T-helper 1 cell treated with Interleukin-12 subunit alpha and Interleukin-12 subunit beta and Interleukin-4 antibody, amounts not matched to agents 30 μg/mL and 1 μg/mL, for 36 hours (primary cell): ENCODE data around the gene ANKRD13B.

Source experiments
- H3K27ac Mint-ChIP-seq: one replicate; pipeline ENCODE4 v1.8.0; 2021; ENCODE audit warnings: mild to moderate bottlenecking, mixed read lengths
- H3K27me3 Mint-ChIP-seq: one replicate; pipeline ENCODE4 v1.8.0; 2021; ENCODE audit warnings: low read depth, mixed read lengths
- H3K36me3 Mint-ChIP-seq: one replicate; pipeline ENCODE4 v1.8.0; 2021; ENCODE audit warnings: low read depth, mixed read lengths
- H3K4me1 Mint-ChIP-seq: one replicate; pipeline ENCODE4 v1.8.0; 2021; ENCODE audit warnings: low read depth, mixed read lengths
- H3K4me3 Mint-ChIP-seq: one replicate; pipeline ENCODE4 v1.8.0; 2021; ENCODE audit warnings: mild to moderate bottlenecking, moderate library complexity, mixed read lengths
- H3K9me3 Mint-ChIP-seq: one replicate; pipeline ENCODE4 v1.8.0; 2021; ENCODE audit warnings: mixed read lengths

The ANKRD13B gene

DNA sequence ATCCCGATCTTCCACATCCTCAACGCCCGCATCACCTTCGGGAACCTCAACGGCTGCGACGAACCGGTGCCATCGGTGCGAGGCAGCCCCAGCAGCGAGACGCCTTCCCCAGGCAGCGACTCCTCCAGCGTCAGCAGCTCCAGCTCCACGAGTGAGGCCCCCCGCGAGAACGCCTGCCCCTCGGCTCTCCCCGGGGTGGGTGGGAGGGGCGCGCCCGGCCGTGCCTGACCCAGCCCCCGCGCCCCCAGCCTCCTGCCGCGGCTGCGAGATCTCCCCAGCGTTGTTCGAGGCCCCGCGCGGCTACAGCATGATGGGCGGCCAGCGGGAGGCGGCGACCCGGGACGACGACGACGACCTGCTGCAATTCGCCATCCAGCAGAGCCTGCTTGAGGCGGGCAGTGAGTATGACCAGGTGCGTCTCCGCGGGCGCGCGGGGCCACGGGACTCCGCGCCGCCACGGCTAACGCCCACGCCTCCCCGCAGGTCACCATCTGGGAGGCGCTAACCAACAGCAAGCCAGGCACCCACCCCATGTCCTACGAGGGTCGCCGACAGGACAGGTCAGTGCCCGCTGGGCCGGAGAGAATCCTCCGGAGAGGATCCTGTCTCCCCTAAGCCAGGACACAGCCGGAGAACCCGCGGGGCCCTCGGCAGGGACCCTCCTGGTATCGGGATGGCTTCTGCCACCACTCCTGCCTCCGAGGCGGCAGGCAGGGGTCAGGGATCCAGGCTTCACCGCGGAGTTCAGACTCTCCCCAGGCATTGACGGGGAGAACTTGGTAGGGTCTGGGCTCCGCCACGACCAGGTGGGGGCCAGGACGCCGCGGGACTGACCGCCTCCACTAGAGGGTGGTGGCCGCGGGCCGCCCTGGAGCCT is 19.7 kb downstream of the ANKRD13B start:
- H3K4me1 Mint-ChIP-seq: peaks cover 25% of the 10 kb centered on the region
- peak overlapping the region; percentile 31 for H3K4me3 Mint-ChIP-seq
- H3K27ac Mint-ChIP-seq: no peak overlapping the region
- H3K27me3 Mint-ChIP-seq: peaks cover 9% of the 10 kb centered on the region
- H3K36me3 Mint-ChIP-seq: no peaks in the 10 kb centered on the region
- H3K9me3 Mint-ChIP-seq: no peaks in the 10 kb centered on the region

DNA sequence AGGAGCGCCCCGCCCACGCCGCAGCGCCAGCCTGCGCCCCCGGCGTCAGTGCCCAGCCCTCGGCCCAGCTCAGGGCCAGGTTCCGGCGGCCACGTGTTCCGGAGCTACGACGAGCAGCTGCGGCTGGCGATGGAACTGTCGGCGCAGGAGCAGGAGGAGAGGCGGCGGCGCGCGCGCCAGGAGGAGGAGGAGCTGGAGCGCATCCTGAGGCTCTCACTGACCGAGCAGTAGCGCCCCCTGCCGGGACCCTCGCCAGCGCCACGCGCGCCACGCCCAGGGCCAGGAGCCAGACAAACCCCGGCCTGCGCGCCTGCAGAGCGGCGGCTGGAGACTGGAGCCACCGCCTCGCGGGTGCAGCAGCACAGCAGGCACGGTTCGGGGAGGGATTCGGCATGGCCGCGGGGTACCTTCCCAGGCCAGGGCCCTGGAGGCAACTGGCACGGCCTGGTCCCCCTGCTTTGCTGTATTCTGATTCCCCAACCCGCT is 20.5 kb downstream of the ANKRD13B start:
- H3K36me3 Mint-ChIP-seq: no peaks in the 10 kb centered on the region
- peaks cover 25% of the 10 kb centered on the region for H3K4me1 Mint-ChIP-seq
- H3K4me3 Mint-ChIP-seq: peak overlapping the region; percentile 63
- H3K27ac Mint-ChIP-seq: no peak overlapping the region
- peaks cover 9% of the 10 kb centered on the region for H3K27me3 Mint-ChIP-seq
- no peaks in the 10 kb centered on the region for H3K9me3 Mint-ChIP-seq

DNA sequence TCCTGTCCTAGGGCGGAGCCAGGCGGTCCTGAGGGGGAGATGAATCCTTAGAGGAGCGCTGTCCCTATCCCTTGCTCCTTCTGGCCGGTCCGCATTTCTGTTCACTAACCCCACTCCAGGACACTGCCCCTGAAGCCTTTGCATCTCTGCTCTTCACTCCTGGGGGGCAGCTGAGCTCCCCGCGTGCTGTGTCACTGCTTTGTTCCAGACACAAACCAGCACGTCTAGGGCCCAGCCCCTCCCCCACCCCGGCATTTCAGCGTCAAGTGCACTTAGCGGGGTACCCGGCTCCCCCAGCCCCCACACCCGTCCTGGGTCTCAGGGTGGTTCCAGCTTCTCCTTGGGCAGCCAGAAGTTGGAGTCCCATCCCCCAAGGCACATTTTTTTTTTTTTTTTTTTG is 20.9 kb downstream of the ANKRD13B start:
- Mint-ChIP-seq H3K36me3 (no peaks in the 10 kb centered on the region), H3K4me1 (peaks cover 25% of the 10 kb centered on the region), H3K27ac (no peak overlapping the region), H3K4me3 (peak overlapping the region; percentile 63), H3K27me3 (peaks cover 9% of the 10 kb centered on the region), H3K9me3 (no peaks in the 10 kb centered on the region)

DNA sequence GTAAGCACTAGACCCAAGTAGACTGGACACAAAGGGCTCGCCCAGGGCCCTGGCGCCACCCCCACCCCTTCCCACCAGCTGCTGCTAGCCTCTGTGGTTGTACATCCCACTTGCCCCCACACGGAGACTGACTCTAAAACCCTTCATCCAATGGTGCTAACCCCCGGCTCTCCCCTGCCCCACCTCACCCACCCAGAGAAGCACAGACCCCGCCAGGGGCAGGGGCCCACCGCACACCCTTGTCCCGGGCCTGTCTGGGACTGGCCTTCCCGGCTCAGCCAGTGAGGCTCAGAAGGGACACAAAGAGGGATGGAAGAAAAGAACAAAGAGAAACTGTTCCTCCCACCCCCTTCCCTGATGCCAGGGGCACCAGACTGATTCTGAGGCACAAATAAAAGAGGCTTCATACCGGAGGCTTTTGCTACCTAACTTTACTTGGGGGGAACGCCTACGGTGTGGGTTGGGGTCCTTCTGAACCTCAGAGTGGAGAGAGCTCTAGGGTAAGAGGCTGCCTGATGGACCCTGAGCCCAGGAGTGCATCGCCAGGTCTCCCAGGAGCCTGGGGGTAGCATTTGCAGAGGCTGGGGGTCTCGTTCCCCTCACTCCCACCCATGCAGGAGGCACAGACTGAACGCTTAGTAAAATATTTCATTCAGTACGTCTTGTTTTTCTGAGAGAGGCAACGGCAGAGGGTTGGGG is 21.6 kb downstream of the ANKRD13B start:
- Mint-ChIP-seq H3K9me3 (no peaks in the 10 kb centered on the region), H3K36me3 (no peaks in the 10 kb centered on the region), H3K4me3 (peak overlapping the region; percentile 77), H3K27me3 (peaks cover 9% of the 10 kb centered on the region), H3K4me1 (peaks cover 25% of the 10 kb centered on the region), H3K27ac (peak overlapping the region; percentile 95)

DNA sequence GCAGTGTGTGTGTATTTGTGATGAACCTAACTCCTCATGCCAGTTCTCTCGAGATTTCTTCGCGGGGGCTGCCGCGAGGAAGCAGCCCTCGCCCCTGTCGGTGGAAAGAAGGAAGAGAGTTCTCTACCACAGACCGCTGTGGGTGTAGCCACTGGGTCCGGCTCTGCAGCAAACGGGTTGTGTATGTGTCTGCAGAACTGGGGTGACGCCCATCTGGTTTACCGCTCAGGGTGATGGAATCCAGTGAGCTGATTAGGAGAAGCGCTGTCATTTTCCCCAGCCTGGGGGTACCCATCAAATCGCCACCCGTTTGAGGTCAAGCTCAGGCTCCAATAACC is 22.1 kb downstream of the ANKRD13B start:
- H3K9me3 Mint-ChIP-seq: no peaks in the 10 kb centered on the region
- H3K4me3 Mint-ChIP-seq: peak overlapping the region; percentile 77
- no peaks in the 10 kb centered on the region for H3K36me3 Mint-ChIP-seq
- H3K27me3 Mint-ChIP-seq: peaks cover 13% of the 10 kb centered on the region
- H3K27ac Mint-ChIP-seq: peak overlapping the region; percentile 95
- peaks cover 25% of the 10 kb centered on the region for H3K4me1 Mint-ChIP-seq

DNA sequence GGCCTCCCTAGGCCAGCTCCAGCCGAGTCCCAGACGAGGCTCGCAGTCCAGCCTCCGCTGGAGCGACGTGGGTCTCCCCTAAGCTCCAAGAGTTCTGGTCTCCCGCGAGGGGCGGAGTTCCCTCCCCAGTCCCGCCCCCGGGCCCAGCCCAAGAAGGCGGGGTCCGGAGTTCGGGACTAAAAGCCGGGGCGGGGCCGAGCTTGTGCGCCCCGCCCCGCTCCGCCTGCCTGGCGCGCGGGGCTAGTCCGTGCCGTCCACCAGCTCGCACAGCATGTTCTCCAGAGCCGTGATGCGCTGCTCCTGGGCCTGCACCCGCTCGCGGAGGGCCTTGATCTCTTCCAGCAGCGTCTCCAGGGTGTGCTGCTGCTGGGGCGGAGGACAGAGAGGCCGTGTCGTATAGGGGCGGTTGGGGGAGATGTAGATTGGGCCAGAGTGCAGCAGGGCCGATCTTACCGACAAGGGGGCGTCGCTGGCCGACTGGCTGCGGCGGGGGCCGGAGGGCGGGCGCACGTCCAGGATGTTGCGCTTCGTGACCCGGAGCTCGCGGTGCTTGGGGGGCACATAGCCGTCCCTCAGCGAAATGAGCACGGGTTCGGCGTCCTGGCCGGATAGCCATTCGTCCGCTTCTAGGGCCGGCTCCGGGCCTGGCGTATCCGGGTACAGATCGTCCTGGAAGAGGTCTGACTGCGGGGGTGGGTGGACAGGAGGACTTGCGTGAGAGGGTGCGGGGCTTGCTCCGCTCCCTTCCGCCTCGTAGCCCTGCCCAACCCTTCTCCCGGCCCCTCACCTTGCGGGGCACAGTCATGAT is 22.8 kb downstream of the ANKRD13B start:
- Mint-ChIP-seq H3K4me1 (peaks cover 25% of the 10 kb centered on the region), H3K27me3 (peaks cover 14% of the 10 kb centered on the region), H3K9me3 (no peaks in the 10 kb centered on the region), H3K36me3 (no peaks in the 10 kb centered on the region), H3K4me3 (peak overlapping the region; percentile 77), H3K27ac (peak overlapping the region; percentile 95)

DNA sequence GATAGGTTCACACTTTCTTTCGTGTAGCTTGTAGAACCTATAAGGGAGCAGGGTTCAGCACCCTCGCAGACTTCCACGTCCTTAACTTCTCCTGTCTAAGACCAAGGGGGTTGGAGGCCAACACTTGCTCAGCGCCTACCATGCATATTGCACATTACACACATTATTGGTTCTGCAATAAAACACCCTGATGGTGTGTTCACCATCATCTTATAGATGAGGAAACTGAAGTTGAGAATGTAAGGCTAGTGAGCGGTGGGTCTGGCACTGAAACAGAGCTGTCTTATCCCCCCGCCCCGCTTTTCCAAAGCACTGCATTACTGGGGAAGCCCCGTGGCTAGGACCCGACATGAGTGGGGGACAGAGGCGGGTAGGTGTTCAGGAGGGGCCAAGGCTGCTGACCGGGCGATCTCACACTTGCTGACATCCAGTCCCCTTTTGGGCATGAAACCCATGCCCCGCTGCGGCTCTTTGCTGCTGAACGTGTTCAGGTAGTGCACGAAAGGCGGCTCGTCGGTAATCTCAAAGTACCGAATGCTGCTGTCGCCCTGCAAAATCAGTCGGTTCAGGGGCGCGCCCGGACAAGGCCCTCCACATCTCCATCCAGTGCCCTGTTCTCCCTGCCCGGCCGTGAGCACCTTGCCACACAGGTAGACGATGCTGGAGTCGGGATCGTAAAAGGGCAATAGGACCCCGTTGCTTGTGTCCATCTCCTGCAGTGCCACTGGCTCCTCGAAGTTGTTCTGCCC is 23.5 kb downstream of the ANKRD13B start:
- no peaks in the 10 kb centered on the region for H3K9me3 Mint-ChIP-seq
- peak overlapping the region; percentile 77 for H3K4me3 Mint-ChIP-seq
- peaks cover 14% of the 10 kb centered on the region for H3K27me3 Mint-ChIP-seq
- H3K27ac Mint-ChIP-seq: peak overlapping the region; percentile 69
- no peaks in the 10 kb centered on the region for H3K36me3 Mint-ChIP-seq
- peaks cover 28% of the 10 kb centered on the region for H3K4me1 Mint-ChIP-seq

DNA sequence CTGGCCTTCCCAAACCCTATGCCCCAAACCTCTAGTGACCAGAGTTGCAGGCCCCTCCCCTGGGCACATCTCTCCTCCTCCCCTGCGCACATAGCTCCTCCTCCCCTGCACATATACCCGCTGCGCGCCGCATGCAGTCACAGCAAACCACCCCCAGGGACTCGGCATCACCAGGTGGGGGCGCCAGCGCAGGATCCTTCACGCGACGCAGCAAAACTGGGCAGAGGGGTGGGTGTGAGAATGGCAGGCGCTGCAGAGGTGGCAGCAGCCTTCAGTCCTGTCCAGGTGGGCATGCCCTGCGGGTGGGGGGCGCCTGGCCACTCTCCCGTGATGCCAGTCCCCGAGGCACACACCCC is 24.2 kb downstream of the ANKRD13B start:
- Mint-ChIP-seq H3K27ac (peak overlapping the region; percentile 69), H3K4me3 (peak overlapping the region; percentile 77), H3K4me1 (peaks cover 32% of the 10 kb centered on the region), H3K27me3 (peaks cover 20% of the 10 kb centered on the region), H3K9me3 (no peaks in the 10 kb centered on the region), H3K36me3 (no peaks in the 10 kb centered on the region)

DNA sequence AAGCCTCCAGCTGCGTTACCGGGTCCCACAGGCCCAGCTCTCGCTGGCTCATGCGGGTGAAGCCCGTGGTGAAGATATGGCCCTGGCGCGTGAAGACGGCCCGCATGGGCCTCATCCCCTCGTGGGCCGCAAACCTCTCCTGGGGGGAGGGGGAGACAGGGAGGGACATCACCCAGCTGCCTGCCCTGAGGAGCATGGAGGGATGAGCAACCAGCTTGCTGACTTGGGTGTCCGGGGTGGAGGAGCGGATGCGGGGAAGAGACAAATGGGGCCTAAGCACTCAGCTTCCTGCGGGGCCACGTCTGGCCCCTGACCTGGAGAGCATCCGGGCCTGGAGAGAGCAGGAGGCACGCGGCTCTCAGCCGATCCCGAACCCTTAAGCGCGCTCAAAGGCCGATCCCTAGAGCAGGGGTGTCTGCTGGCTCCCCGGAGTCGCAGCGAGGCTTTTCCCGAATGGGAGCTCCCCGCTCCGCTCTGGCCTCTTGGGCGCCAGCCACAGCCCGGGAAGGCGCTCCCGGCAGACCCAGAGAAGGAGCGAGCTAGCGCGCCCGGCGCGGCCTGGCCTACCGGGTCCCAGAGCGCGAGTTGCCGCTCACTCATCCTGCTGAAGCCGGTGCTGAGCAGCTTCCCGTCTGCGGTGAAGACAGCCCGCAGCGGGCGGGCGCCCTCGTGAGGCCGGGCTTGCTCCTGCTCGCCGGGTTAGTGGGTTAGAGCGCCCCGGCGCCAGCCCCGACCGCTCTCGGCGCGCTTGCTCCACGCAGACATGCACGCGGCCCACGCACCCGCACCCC is 24.7 kb downstream of the ANKRD13B start:
- no peaks in the 10 kb centered on the region for H3K9me3 Mint-ChIP-seq
- no peaks in the 10 kb centered on the region for H3K36me3 Mint-ChIP-seq
- peaks cover 20% of the 10 kb centered on the region for H3K27me3 Mint-ChIP-seq
- H3K27ac Mint-ChIP-seq: peak overlapping the region; percentile 69
- H3K4me1 Mint-ChIP-seq: peaks cover 34% of the 10 kb centered on the region
- peak overlapping the region; percentile 77 for H3K4me3 Mint-ChIP-seq

DNA sequence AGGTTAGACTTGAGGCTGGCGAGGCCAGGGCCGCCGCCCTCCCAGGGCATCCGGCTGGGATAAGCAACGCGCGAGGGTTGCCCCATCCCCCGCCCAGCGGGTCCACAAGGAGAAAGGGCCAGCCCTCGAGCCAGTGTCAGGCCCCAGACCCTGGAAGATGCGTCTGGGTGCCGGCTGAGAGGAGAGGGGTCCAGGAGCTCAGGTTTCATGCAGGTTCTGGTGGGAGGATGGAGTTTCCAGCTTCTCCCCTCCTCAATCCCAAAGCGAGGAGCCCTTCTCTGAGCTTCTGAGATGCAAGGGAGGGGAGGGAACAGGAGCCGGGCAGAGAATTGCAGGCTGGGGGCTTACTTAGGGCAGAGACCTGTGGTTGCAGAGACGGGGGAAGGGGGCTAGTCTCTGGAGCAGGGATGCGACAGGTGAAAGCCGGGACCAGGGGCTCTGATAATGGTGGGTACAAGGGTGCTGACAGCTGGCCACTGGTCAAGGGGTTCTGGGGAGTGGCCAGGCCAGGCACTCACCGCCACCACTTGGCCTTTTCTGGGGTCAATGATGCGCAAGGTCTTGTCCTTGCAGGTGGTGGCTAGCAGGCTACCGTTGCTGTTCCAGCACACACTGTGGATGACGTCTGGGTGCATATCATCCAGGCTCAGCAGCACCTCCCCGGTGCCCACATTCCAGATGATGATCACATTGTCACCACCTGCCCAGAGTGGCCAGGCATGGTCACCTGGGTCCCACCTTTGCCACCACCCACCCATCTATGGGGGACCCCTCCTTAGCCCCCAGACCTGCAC is 25.5 kb downstream of the ANKRD13B start:
- peaks cover 20% of the 10 kb centered on the region for H3K27me3 Mint-ChIP-seq
- H3K27ac Mint-ChIP-seq: no peak overlapping the region
- peaks cover 39% of the 10 kb centered on the region for H3K4me1 Mint-ChIP-seq
- no peaks in the 10 kb centered on the region for H3K9me3 Mint-ChIP-seq
- H3K36me3 Mint-ChIP-seq: no peaks in the 10 kb centered on the region
- H3K4me3 Mint-ChIP-seq: no peak overlapping the region

DNA sequence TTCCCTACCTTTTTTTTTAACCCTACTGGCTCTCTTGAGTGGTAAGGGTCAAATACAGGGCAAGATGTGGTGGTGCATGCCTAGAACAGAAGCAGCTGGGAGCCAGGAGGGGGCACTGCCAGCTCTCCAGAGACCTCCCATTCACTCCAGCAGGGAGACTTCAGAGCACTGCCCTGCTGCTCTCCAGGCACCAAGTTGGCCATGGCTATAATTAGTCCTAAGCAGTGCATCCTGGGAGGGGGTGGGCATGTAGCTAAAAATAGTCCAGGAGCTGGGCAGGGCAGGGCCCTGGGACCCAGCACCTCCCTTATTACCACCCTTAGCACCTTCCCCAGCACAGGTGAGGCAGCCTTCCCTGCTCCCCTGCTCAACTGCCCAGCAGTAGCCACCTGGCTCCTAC is 26.3 kb downstream of the ANKRD13B start:
- H3K27me3 Mint-ChIP-seq: peaks cover 20% of the 10 kb centered on the region
- no peak overlapping the region for H3K4me3 Mint-ChIP-seq
- H3K36me3 Mint-ChIP-seq: no peaks in the 10 kb centered on the region

DNA sequence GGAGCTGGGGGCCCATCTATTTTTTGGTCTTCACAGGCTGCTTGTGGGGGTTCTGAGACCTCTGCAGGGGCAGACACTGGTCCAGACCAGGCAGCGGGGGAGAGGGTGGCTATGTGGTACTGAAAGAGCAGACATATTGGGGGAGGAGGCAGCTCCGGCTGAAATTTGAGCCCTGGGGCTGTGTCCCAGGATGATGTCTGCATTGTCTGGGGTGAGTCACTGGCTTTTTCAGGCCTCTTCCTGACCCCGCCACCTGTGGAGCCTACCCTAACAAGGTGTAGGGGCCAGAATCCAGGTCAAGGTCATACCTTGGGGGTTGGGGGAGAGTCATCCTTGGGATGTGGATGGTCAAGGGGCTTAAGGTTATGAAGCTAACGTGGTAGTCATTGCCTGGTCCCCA is 27.3 kb downstream of the ANKRD13B start:
- peaks cover 36% of the 10 kb centered on the region for H3K4me1 Mint-ChIP-seq
- no peaks in the 10 kb centered on the region for H3K9me3 Mint-ChIP-seq
- no peak overlapping the region for H3K27ac Mint-ChIP-seq
- H3K36me3 Mint-ChIP-seq: no peaks in the 10 kb centered on the region
- H3K4me3 Mint-ChIP-seq: no peak overlapping the region
- H3K27me3 Mint-ChIP-seq: peaks cover 16% of the 10 kb centered on the region

More for the DNA sequence above, 26.3 kb downstream of the ANKRD13B start:
- Mint-ChIP-seq H3K4me1 (peaks cover 40% of the 10 kb centered on the region), H3K27ac (no peak overlapping the region), H3K9me3 (no peaks in the 10 kb centered on the region)
